Small intestine (tissue), 7 donors: ENCODE results near the gene HEG1. TPM values are rescaled to one million over a fixed set of nuclear protein-coding genes. Genes with fewer than 3 reads are reported as not detected.
A peak's percentile ranks its signal among the peaks of the same experiment; 100 is the strongest.

ENCODE experiments used
- DNase-seq, 2 donors: peaks; one replicate each; pipeline versions ENCODE4 v3.0.0 to v3.0.0-alpha.2; 2013
- FAIRE-seq: peaks from 2 replicates; lab custom pipeline; 2012; peaks lifted over from hg19 to GRCh38; lab: Jason Lieb, UNC
- H3K27ac ChIP-seq, 3 donors: one replicate each; pipeline ENCODE4 v1.5.1; 2013; ENCODE audit warnings: low read length in 2 of 3, mild to moderate bottlenecking in 2 of 3, control low read depth in 1 of 3, inconsistent platforms in 1 of 3, low read depth in 1 of 3, moderate library complexity in 1 of 3
- H3K27me3 ChIP-seq, 3 donors: one replicate each; pipeline ENCODE4 v1.6.1; 2013; ENCODE audit warnings: low read length in 3 of 3, inconsistent platforms in 1 of 3; ENCODE audit not compliant: control insufficient read depth in 3 of 3, insufficient read depth in 3 of 3
- H3K36me3 ChIP-seq, 3 donors: one replicate each; pipeline ENCODE4 v1.6.1; 2013; ENCODE audit warnings: low read length in 3 of 3, inconsistent platforms in 1 of 3, low read depth in 1 of 3, mild to moderate bottlenecking in 1 of 3, moderate library complexity in 1 of 3; ENCODE audit not compliant: control insufficient read depth in 3 of 3, insufficient read depth in 2 of 3
- H3K4me1 ChIP-seq, 3 donors: one replicate each; pipeline ENCODE4 v1.6.1; 2013; ENCODE audit warnings: low read length in 2 of 3, inconsistent platforms in 1 of 3, low read depth in 1 of 3, mild to moderate bottlenecking in 1 of 3, moderate library complexity in 1 of 3; ENCODE audit not compliant: control insufficient read depth in 3 of 3, insufficient read depth in 2 of 3
- H3K4me3 ChIP-seq, 3 donors: one replicate each; pipeline ENCODE4 v1.5.1; 2013; ENCODE audit warnings: low read length in 3 of 3, control low read depth in 1 of 3, inconsistent platforms in 1 of 3, low read depth in 1 of 3, mild to moderate bottlenecking in 1 of 3, moderate library complexity in 1 of 3
- H3K9me3 ChIP-seq, 2 donors: one replicate each; pipeline ENCODE4 v1.6.1; 2013; ENCODE audit warnings: low read depth in 1 of 2, low read length in 1 of 2; ENCODE audit not compliant: control insufficient read depth in 2 of 2, insufficient read depth in 1 of 2
- WGBS, 3 donors: extraction: QIAGEN DNeasy Blood & Tissue Kit; methylation state at CpG; one replicate each; pipeline ENCODE4 v1.1.7; 2013; 5-methylcytosine and 5-hydroxymethylcytosine counted together
- polyA plus RNA-seq, 4 donors: library from polyadenylated mRNA; stranded (reverse) in 3 of 4; unstranded in 1 of 4; fragments of 200-250 nt in 3 of 4; fragments of 120-200 nt in 1 of 4; gene quantifications; one replicate each; pipeline versions ENCODE4 v1.2.1 to v1.2.3, GENCODE V29; 2013
- donor health status: healthy with polysubstance abuse.
- donor health status: control.
- donor health status: control.
- donor health status: Bipolar disorder and iron deficiency.
- donor health status: healthy.

HEG1 gene
- polyA plus RNA-seq, 4 donors = 0.27 to 16.6 (median 5.5) TPM

DNA sequence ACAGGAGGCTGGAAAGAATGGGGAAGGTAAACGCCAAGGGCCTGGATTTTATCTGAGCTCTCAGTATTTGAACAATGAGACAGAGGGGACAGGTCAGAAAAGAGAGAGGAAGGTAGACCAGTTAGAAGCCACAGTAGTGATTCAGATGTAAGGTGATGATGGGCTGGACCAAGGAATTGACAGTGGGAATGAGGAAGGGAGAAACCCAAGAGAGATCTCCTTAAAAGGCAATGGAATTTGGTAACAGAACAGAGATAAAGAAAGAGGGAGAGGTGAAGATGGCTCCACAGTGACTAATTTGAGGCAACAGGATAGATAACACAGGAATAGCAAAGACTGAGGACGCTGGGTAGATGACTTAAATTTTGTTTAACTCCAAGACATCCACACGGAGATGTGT is 11.4 kb upstream of the HEG1 start:
- no peak overlapping the region for H3K4me3 ChIP-seq
- DNase-seq = no peak
- FAIRE-seq = no peak
- no peaks in the 10 kb centered on the region for H3K4me1 ChIP-seq
- H3K27ac ChIP-seq = no peak overlapping the region
- peaks cover 0 to 13% (median 0%) of the 10 kb centered on the region in 3 donors for H3K27me3 ChIP-seq
- peaks cover 0 to 4% of the 10 kb centered on the region in 2 donors for H3K9me3 ChIP-seq
- H3K36me3 ChIP-seq = no peaks in the 10 kb centered on the region
- WGBS, 3 donors = 56 to 79% (median 66%) methylated on average over 3 of the region's 3 CpGs

DNA sequence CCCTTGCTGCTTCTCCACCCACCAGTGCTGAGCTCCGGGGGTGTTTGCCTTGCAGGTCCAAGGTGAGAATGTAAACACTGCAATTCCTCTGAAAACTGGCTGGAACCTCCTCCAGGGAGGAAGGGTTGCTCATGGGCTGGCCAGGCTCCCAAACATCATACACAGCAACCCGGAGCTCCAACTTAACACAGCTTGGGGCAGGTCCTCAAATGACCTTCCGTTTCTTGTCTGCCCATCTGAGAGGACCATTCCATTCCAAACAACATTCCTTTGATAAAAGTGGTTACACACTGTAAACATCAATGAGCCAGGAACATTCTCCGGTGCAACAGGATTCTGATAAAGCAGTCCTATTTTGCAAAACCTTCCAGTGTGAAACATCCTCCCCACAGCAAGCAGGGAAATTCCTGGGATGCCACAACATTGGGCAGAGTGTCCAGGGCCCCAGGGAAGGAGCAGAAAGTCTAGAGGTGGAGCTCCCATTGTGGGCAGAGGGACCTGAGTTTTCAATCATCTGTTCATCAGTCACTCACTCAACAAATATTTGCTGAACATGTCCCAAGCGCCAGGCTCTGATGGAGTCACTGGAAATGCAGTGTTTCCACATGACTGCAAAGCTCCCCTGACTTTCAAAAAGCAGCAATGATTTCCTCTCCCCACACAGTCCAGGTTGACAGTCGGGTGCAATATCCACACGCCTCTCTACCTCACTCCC is 7.3 kb upstream of the HEG1 start:
- peak overlapping the region in 1 of 3 donors; percentile 3 for H3K27ac ChIP-seq
- FAIRE-seq = no peak

DNA sequence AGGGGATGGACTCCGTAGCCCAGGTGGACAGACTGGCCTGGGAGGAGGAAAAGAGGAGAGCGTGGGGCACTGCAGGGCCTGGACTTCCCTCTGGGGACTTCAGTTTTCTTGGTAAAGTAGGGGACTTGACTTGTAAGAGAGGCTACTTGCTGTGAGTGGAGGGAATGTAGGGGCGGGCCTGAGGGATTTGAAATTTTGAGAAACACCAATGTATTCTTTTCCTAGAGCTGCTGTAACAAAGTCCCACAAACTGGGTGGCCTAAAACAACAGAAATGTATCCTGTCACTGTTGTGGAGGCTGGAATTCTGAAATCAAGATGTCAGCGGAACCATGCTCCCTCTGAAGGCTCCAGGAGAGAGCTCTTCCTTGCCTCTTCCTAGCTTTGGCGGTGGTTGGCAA is 5.8 kb upstream of the HEG1 start:
- peaks cover 0 to 4% of the 10 kb centered on the region in 2 donors for H3K9me3 ChIP-seq
- no peaks in the 10 kb centered on the region for H3K36me3 ChIP-seq
- DNase-seq (no peak), FAIRE-seq (no peak)
- H3K27me3 ChIP-seq = peaks cover 0 to 30% (median 0%) of the 10 kb centered on the region in 3 donors
- WGBS, 3 donors = 87 to 92% (median 89%) methylated on average over 5 of the region's 5 CpGs
- H3K4me1 ChIP-seq = peaks cover 0 to under 1% (median 0%) of the 10 kb centered on the region in 3 donors
- H3K27ac ChIP-seq = peak overlapping the region in 1 of 3 donors; percentile 69
- H3K4me3 ChIP-seq = no peak overlapping the region

More for the DNA sequence above, 7.3 kb upstream of the HEG1 start:
- H3K4me1 ChIP-seq = no peaks in the 10 kb centered on the region
- H3K9me3 ChIP-seq = peaks cover 0 to 4% of the 10 kb centered on the region in 2 donors
- WGBS, 3 donors = 30 to 42% (median 42%) methylated on average over 7 of the region's 7 CpGs
- no peak overlapping the region for H3K4me3 ChIP-seq
- peaks cover 0 to 21% (median 0%) of the 10 kb centered on the region in 3 donors for H3K27me3 ChIP-seq
- DNase-seq = no peak
- H3K36me3 ChIP-seq = no peaks in the 10 kb centered on the region

DNA sequence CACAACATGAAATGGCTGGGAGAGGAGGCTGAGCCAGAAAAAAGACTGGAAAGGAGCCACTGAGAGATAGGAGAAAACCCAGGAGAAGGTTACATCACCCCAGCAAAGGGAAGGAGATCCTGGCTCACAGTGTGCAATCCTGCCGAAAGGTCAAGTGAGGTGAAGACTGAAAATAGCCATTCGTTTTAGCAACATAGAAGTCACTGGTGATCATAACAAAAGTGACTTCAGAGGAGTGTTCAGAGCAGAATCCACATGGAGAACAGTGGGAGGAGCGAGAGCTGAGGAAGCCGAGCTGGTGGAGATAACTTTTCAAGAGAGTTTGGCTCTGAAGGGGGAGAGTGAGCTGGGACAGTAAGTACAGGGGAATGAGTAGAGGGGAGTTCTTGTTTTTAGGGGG is 5.4 kb upstream of the HEG1 start:
- WGBS, 3 donors = 55 to 70% (median 68%) methylated on average over 4 of the region's 4 CpGs
- DNase-seq = no peak

DNA sequence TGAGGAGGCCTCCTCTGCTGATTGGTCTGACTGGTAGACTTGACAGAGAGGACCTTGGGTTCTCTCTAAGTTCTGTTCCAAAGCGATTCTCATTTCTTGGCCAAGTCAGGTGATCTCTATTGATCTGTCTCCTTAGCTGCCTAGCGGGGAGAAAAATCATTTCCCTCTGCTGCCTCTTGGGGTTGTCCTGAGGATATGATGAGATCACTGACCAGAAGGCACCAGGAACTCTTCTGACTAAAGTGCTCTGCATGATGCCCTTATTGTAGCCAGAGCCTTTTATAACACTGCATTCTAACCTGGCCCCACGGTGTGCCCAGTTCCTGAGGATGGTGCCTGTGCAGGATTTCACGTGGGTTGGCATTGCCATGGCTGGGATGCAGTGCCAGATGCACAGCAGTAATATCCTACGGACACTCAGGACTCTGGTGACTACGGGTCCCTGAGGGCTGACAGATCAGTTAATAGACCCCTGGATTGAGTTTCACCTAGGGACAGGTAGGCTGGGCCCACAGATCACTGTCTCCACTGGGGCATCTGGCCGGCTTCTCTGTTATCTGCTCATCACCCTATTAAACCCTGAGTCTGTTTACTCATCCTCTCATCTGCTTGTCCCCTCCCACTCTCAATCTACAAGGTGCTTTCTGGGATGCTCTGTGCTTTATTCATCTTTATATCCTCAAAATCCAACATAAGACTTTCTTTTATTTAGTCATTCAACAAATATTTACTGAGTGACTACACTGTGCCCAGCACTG is 3.9 kb upstream of the HEG1 start:
- Histone ChIP-seq H3K36me3 (no peaks in the 10 kb centered on the region), H3K27ac (no peak overlapping the region), H3K27me3 (peaks cover 0 to 35% (median 0%) of the 10 kb centered on the region in 3 donors), H3K4me3 (no peak overlapping the region), H3K9me3 (peaks cover 0 to 4% of the 10 kb centered on the region in 2 donors), H3K4me1 (peaks cover 0 to 10% (median 0%) of the 10 kb centered on the region in 3 donors)
- DNase-seq (peak; percentile 40 to 58), FAIRE-seq (no peak)
- WGBS, 3 donors = 48 to 67% (median 52%) methylated on average over 7 of the region's 7 CpGs

More for the DNA sequence above, 5.4 kb upstream of the HEG1 start:
- Histone ChIP-seq H3K9me3 (peaks cover 0 to 4% of the 10 kb centered on the region in 2 donors), H3K4me1 (peaks cover 0 to 5% (median 0%) of the 10 kb centered on the region in 3 donors), H3K4me3 (no peak overlapping the region), H3K27ac (peak overlapping the region in 1 of 3 donors; percentile 69), H3K36me3 (no peaks in the 10 kb centered on the region), H3K27me3 (peaks cover 0 to 35% (median 0%) of the 10 kb centered on the region in 3 donors)
- no peak for FAIRE-seq

DNA sequence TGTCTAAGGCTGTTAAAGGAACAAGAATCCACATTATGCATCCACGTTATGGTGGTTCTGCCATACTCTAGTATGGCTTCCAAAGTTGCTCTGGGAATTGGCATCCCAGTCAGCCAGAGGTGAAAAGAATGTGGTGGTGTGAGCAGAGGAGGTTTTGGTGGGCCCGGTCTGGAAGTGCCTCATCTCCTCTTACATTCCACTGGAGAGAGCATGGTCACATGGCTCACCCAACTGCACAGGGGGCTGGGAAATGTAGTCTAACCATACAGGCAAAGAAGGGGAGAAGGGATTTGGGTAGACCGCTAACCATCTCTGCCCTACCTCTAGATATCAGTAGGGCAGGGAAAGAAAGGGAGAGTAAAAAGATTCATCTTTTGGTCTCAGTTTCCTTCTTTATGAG is 3.2 kb upstream of the HEG1 start:
- Histone ChIP-seq H3K27me3 (peaks cover 0 to 35% (median 0%) of the 10 kb centered on the region in 3 donors), H3K27ac (no peak overlapping the region), H3K36me3 (no peaks in the 10 kb centered on the region), H3K4me3 (no peak overlapping the region), H3K4me1 (peaks cover 0 to 15% (median 0%) of the 10 kb centered on the region in 3 donors), H3K9me3 (peaks cover 0 to under 1% of the 10 kb centered on the region in 2 donors)
- 91 to 93% (median 91%) methylated on average over 3 of the region's 3 CpGs for WGBS, 3 donors
- DNase-seq (no peak), FAIRE-seq (no peak)

DNA sequence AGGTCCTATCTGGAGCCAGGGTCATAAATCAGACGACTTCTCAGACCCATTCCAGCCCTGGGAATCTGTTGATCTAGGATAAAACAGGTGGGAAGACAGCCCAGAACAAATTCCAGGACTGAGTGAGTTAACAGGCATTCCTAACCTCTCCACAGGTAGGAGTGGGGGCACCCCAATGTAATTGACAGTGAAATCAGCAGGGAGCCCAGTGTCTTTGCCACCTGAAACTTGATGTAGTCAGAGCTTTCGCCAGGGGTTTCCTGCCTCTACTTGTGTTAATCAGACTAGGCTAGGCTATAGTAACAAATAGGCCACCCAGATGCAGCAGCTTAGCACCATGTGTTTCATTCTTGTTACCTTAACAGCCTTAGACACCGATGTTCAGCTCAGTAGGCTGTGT is 2.7 kb upstream of the HEG1 start:
- Histone ChIP-seq H3K36me3 (no peaks in the 10 kb centered on the region), H3K27ac (no peak overlapping the region), H3K27me3 (peaks cover 0 to 39% (median 0%) of the 10 kb centered on the region in 3 donors), H3K4me1 (peaks cover 0 to 18% (median 0%) of the 10 kb centered on the region in 3 donors), H3K9me3 (no peaks in the 10 kb centered on the region), H3K4me3 (no peak overlapping the region)
- no peak for DNase-seq
- WGBS, 3 donors = 68 to 92% (median 80%) methylated on average over 3 of the region's 3 CpGs
- FAIRE-seq = no peak

DNA sequence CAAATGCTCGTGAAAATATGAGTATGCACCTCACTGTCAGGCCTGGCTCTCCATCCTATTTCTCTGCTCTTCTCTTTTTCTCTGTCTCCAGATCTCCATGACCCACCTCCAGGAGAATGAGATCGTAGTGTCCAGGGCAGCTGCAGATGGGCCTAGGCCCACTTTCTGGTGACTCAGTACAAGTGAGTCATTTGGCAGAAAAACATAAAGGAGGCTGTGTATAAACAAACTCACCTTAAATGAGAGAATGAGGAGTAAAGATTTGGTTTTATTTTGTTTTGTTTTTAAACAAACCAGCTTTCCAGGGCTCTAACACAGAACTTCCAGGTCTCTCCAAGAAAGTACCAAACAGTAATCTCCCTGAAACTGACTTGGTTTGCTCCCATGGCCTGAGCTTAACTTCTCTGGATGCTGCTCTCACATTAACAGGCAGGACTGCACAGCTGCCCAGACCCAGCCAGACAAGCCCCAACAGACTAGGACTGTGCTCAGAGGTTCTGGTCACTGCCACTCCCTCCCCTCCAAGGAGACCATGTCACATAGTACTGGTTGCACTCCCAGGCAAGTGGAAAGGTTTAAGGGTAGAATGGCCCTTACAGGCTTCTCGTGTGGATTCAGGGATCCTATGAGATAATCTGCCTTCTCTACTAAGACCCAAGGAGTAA is 1.5 kb upstream of the HEG1 start:
- Histone ChIP-seq H3K36me3 (no peaks in the 10 kb centered on the region), H3K9me3 (no peaks in the 10 kb centered on the region), H3K4me1 (peaks cover 0 to 28% (median 0%) of the 10 kb centered on the region in 3 donors), H3K27me3 (peaks cover 0 to 27% (median 0%) of the 10 kb centered on the region in 3 donors), H3K27ac (no peak overlapping the region), H3K4me3 (no peak overlapping the region)
- DNase-seq (no peak), FAIRE-seq (no peak)
- WGBS, 3 donors = 83 to 93% (median 84%) methylated on average over 3 of the region's 3 CpGs
